PC-9 (cell line): Measurements from ENCODE around the gene CAPRIN1. TPM values are rescaled to one million over a fixed set of nuclear protein-coding genes. Genes with fewer than 3 reads are reported as not detected.

Experiments used
- BruUV-seq: library from RNA; stranded (reverse); fragments of 400-500 nt; replicated peaks from 2 replicates; lab custom pipeline; 2021; lab: Mats Ljungman, UMichigan
- CTCF ChIA-PET: fragments of 300-600 bp; sonication (Branson Sonifier 250); formaldehyde crosslinking; loops from one replicate; lab custom pipeline; 2022; ENCODE audit warnings: antibody characterized with exemption; lab: Charles Lee
- POLR2A ChIA-PET: fragments of 300-600 bp; sonication (Branson Sonifier 250); formaldehyde crosslinking; loops from one replicate; lab custom pipeline; 2022; ENCODE audit warnings: antibody characterized with exemption; ENCODE audit not compliant: unreplicated experiment; lab: Charles Lee
- DNase-seq, 2 experiments: peaks; one replicate each; pipeline versions ENCODE4 v3.0.0 to v3.0.0-alpha.2; 2015 to 2022; ENCODE audit warnings: mixed read lengths in 1 of 2
- H2AFZ ChIP-seq: fragments of 200-600 bp; sonication (generic); 2 replicates; pipeline ENCODE4 v1.8.1; 2017; ENCODE audit warnings: antibody characterized with exemption
- H3F3A ChIP-seq: fragments of 200-600 bp; sonication (generic); 2 replicates; pipeline ENCODE4 v1.8.1; 2017; ENCODE audit warnings: antibody characterized with exemption, mild to moderate bottlenecking, low read depth; ENCODE audit not compliant: insufficient read depth
- H3K27ac ChIP-seq: fragments of 200-600 bp; sonication (generic); 2 replicates; pipeline ENCODE4 v1.6.1; 2016; ENCODE audit warnings: mixed run types
- H3K27me3 ChIP-seq: fragments of 200-600 bp; sonication (generic); 2 replicates; pipeline ENCODE4 v1.6.1; 2016; ENCODE audit warnings: low read depth, mixed run types; ENCODE audit not compliant: insufficient read depth
- H3K36me3 ChIP-seq: fragments of 200-600 bp; sonication (generic); 2 replicates; pipeline ENCODE4 v1.6.1; 2016; ENCODE audit warnings: low read depth, mixed run types
- H3K4me1 ChIP-seq: fragments of 200-600 bp; sonication (generic); replicated peaks from 2 replicates; pipeline ENCODE4 v1.6.1; 2016; ENCODE audit warnings: mixed run types; ENCODE audit not compliant: insufficient read depth
- H3K4me2 ChIP-seq: fragments of 200-600 bp; sonication (generic); 2 replicates; pipeline ENCODE4 v1.6.1; 2017; ENCODE audit warnings: mixed run types
- H3K4me3 ChIP-seq: fragments of 200-600 bp; sonication (generic); 2 replicates; pipeline ENCODE4 v1.6.1; 2016; ENCODE audit warnings: mixed run types
- H3K79me2 ChIP-seq: fragments of 200-600 bp; sonication (generic); 2 replicates; pipeline ENCODE4 v1.6.1; 2017; ENCODE audit warnings: low read depth, mixed run types
- H3K9me2 ChIP-seq: fragments of 200-600 bp; sonication (generic); 2 replicates; pipeline ENCODE4 v1.8.1; 2017; ENCODE audit warnings: mild to moderate bottlenecking; ENCODE audit not compliant: insufficient read depth
- H3K9me3 ChIP-seq: fragments of 200-600 bp; sonication (generic); 2 replicates; pipeline ENCODE4 v1.8.1; 2016; ENCODE audit warnings: low read depth; ENCODE audit not compliant: insufficient read depth
- H4K20me1 ChIP-seq: fragments of 200-600 bp; sonication (generic); 2 replicates; pipeline ENCODE4 v1.8.1; 2017; ENCODE audit not compliant: insufficient read depth
- CTCF ChIP-seq: fragments of 200-600 bp; sonication (generic); conservative IDR thresholded peaks from 2 replicates; pipeline ENCODE4 v1.6.1; 2017; ENCODE audit warnings: mixed run types, antibody characterized with exemption, mild to moderate bottlenecking, moderate library complexity
- EZH2 ChIP-seq: fragments of 200-600 bp; sonication (generic); IDR thresholded peaks from 2 replicates; pipeline ENCODE4 v1.8.0; 2017; ENCODE audit warnings: antibody characterized with exemption, low read depth
- intact Hi-C: fragments of 100-400 bp; cut with micrococcal nuclease; formaldehyde crosslinking; loops from one replicate; pipeline ENCODE4 v1.10.0; 2022; ENCODE audit not compliant: unreplicated experiment
- total RNA-seq: library from RNA; stranded (reverse); gene quantifications from 2 replicates; pipeline ENCODE4 v1.2.3, GENCODE V29; 2021

The CAPRIN1 gene
- total RNA-seq, 1 experiment from 2014 or later: 289 TPM

DNA sequence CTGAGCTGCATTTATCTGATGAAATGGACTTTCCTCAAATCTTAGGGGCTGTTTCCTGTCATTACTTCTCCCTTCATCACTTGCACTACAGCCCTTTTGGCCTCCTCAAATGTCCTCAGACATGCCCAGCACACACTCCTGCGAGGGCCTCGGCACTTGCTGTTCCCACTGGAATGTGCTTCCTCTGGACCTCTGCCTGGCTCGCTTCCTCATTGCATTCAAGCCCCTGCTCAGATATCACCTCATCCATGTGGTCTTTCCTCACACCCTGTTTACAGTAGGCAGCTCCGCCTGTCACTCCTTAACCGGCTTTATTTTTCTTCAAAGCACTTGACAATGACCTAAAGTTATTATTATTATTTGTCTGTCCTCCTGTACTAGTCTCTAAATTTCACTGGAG, 62.9 kb downstream of the CAPRIN1 start:
- H3K4me2 ChIP-seq: no peak overlapping the region
- TF ChIP-seq CTCF (no peak), EZH2 (no peak)
- H2AFZ ChIP-seq: no peak overlapping the region
- no peak for DNase-seq
- H4K20me1 ChIP-seq: no peaks in the 10 kb centered on the region; the same call in 1 of the 2 replicates
- no peaks in the 10 kb centered on the region for H3K79me2 ChIP-seq
- H3K27me3 ChIP-seq: no peaks in the 10 kb centered on the region
- ChIA-PET CTCF (no interaction called here), POLR2A (no interaction called here)
- H3F3A ChIP-seq: no peaks in the 10 kb centered on the region
- H3K9me3 ChIP-seq: no peaks in the 10 kb centered on the region
- H3K36me3 ChIP-seq: peaks cover 50% of the 10 kb centered on the region
- no peak overlapping the region for H3K27ac ChIP-seq
- H3K4me3 ChIP-seq: no peak overlapping the region
- H3K9me2 ChIP-seq: no peaks in the 10 kb centered on the region
- H3K4me1 ChIP-seq: no peaks in the 10 kb centered on the region
- intact Hi-C loops: no loop called here
- no TSS peak for BruUV-seq

DNA sequence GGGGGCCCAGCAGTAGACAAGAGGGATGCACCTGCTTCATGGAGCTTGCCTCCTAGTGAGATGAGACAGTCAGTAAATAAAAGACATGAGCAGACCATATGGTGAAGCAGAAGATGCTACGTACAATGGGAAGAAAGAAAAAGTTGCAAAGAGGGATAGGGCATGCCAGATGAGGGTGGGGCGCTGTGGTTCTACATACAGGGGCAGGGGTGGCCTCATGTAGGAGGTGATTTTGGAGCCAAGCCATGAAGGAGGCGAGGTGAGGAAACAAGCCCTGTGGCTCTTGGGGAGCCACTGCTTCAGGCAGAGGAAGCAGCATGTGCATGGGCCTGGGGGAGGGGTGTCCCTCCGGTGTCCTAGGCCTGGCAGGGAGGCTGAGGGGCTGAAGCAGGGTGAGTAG, 69.1 kb downstream of the CAPRIN1 start:
- H3K9me3 ChIP-seq: no peaks in the 10 kb centered on the region
- H3K27ac ChIP-seq: no peak overlapping the region
- no peak for DNase-seq
- POLR2A ChIA-PET: no interaction called here
- H3K27me3 ChIP-seq: no peaks in the 10 kb centered on the region
- H3K4me2 ChIP-seq: no peak overlapping the region
- peaks cover 67% of the 10 kb centered on the region for H3K36me3 ChIP-seq
- H3F3A ChIP-seq: no peaks in the 10 kb centered on the region
- TF ChIP-seq CTCF (no peak), EZH2 (no peak)
- H3K79me2 ChIP-seq: no peaks in the 10 kb centered on the region
- no TSS peak for BruUV-seq
- H3K4me1 ChIP-seq: no peaks in the 10 kb centered on the region
- CTCF ChIA-PET: no interaction called here
- no peak overlapping the region for H2AFZ ChIP-seq
- H3K4me3 ChIP-seq: no peak overlapping the region
- intact Hi-C loops: no loop called here
- no peaks in the 10 kb centered on the region for H4K20me1 ChIP-seq
- H3K9me2 ChIP-seq: no peaks in the 10 kb centered on the region

GRCh38 chr11:34124885-34125668, 73.5 kb downstream of the CAPRIN1 start:
- Histone ChIP-seq H3K36me3 (peaks cover 56% of the 10 kb centered on the region), H2AFZ (no peak overlapping the region), H3K4me1 (no peaks in the 10 kb centered on the region), H3K79me2 (no peaks in the 10 kb centered on the region), H3K4me2 (no peak overlapping the region), H3K9me3 (no peaks in the 10 kb centered on the region), H3K4me3 (no peak overlapping the region), H3K27ac (no peak overlapping the region), H4K20me1 (no peaks in the 10 kb centered on the region; the same call in 1 of the 2 replicates), H3K27me3 (no peaks in the 10 kb centered on the region), H3F3A (0 out of 2 replicates have a peak, but pooled peaks cover 5% of the 10 kb centered on the region), H3K9me2 (no peaks in the 10 kb centered on the region)
- intact Hi-C loops: no loop called here
- DNase-seq: no peak
- POLR2A ChIA-PET: no interaction called here
- CTCF ChIA-PET: no interaction called here
- no TSS peak for BruUV-seq
- TF ChIP-seq EZH2: no peak
